ENCODE data around the gene ZSWIM6. TPM values are rescaled to one million over a fixed set of nuclear protein-coding genes. Genes with fewer than 3 reads are reported as not detected.

ZSWIM6 gene
- total RNA-seq, 2 experiments from 2014 or later, result 4.1 TPM

DNA sequence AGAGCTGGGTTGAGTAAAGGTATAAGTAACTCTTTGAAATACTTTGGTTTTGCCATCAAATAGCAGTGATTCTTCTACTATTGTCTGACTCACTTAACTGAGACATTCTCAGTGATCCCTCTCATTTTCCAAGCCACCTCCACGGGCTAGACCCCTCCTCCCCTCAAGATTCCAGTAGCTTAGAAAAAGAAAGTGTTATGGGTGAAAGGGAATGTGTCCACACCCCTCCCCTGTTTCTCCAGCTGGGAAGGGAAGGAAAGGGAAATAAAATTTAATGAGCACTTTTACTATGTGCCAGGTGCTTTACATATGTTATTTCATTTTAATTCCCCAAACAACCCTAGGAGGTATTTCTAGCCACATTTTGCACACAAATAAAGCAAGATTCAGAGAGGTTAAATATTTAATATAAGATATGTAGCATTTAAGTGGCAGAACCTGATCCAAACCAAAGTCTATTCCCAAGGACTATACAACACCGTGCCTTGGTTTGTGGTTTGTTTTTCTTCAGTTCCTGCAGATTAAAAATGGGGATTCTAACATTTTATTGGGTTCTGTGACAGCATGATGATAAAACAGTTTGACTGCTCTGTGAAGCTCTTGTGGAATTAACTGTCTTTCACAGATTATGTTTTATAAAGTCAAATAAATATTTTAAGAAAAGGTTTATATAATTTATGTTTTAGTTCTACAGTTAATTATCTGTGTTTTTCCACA lies 135.9 kb downstream of the ZSWIM6 start:
- H3K4me1 ChIP-seq (ENCODE audit: insufficient read depth, low read length), result peaks cover 6% of the 10 kb centered on the region
- no peak overlapping the region for H3K4me3 Mint-ChIP-seq
- no peaks in the 10 kb centered on the region for H3K9me3 Mint-ChIP-seq
- POLR2A ChIA-PET, result no interaction called here
- TF ChIP-seq, protein P1, sequence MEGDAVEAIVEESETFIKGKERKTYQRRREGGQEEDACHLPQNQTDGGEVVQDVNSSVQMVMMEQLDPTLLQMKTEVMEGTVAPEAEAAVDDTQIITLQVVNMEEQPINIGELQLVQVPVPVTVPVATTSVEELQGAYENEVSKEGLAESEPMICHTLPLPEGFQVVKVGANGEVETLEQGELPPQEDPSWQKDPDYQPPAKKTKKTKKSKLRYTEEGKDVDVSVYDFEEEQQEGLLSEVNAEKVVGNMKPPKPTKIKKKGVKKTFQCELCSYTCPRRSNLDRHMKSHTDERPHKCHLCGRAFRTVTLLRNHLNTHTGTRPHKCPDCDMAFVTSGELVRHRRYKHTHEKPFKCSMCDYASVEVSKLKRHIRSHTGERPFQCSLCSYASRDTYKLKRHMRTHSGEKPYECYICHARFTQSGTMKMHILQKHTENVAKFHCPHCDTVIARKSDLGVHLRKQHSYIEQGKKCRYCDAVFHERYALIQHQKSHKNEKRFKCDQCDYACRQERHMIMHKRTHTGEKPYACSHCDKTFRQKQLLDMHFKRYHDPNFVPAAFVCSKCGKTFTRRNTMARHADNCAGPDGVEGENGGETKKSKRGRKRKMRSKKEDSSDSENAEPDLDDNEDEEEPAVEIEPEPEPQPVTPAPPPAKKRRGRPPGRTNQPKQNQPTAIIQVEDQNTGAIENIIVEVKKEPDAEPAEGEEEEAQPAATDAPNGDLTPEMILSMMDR (IDR thresholded peaks at IDR 0.05), result no peak
- H3K27me3 Mint-ChIP-seq, result no peaks in the 10 kb centered on the region
- peaks cover 63% of the 10 kb centered on the region for H3K4me1 Mint-ChIP-seq (ENCODE audit: low read depth)
- no peak overlapping the region for H3K4me3 ChIP-seq (ENCODE audit: low read length)
- no peak overlapping the region for H3K27ac Mint-ChIP-seq
- ATAC-seq (ENCODE audit: poor library complexity) (no peak), DNase-seq (no peak)
- peaks cover 22% of the 10 kb centered on the region for H3K36me3 Mint-ChIP-seq (ENCODE audit: low read depth)
- no peaks in the 10 kb centered on the region for H3K9me3 ChIP-seq (ENCODE audit: control insufficient read depth in 1 of 2, insufficient read depth in 1 of 2, low read length in 2 of 2)
- intact Hi-C loops (cut with DNase I, micrococcal nuclease), result no loop called here
- H3K27me3 ChIP-seq (ENCODE audit: control insufficient read depth in 1 of 2, insufficient read depth in 2 of 2, low read length in 2 of 2), result no peaks in the 10 kb centered on the region
- H3K36me3 ChIP-seq (ENCODE audit: insufficient read depth, low read length), result no peaks in the 10 kb centered on the region
- H3K27ac ChIP-seq (ENCODE audit: low read depth in 1 of 2, low read length in 2 of 2), result no peak overlapping the region
- CTCF ChIA-PET, result no interaction called here

DNA sequence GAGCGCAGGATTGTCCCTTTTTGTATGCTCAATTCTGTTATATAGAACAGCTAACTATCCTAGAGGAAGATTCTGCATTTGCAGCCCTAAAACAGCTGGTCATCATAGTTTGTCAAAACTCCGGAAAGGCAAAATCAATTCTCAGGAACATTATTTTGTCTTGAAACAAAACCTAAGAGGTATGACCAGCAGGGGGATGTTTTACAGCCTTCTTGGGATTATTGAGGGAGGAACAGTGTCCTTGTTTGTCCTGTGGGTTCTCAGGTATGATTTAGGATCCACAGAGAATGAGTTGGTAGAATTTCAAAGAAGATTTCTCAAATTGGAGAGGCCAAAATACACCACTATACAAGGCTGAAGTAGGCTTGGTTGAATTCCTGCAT lies 136.4 kb downstream of the ZSWIM6 start:
- Mint-ChIP-seq H3K36me3 (ENCODE audit: low read depth) (peaks cover 23% of the 10 kb centered on the region), H3K27ac (no peak overlapping the region), H3K27me3 (no peaks in the 10 kb centered on the region), H3K4me1 (ENCODE audit: low read depth) (peaks cover 61% of the 10 kb centered on the region), H3K9me3 (no peaks in the 10 kb centered on the region), H3K4me3 (no peak overlapping the region)
- TF ChIP-seq, protein P1 (IDR thresholded peaks at IDR 0.05), result no peak
- Histone ChIP-seq H3K4me1 (ENCODE audit: insufficient read depth, low read length) (peaks cover 6% of the 10 kb centered on the region), H3K27me3 (ENCODE audit: control insufficient read depth in 1 of 2, insufficient read depth in 2 of 2, low read length in 2 of 2) (no peaks in the 10 kb centered on the region), H3K27ac (ENCODE audit: low read depth in 1 of 2, low read length in 2 of 2) (no peak overlapping the region), H3K9me3 (ENCODE audit: control insufficient read depth in 1 of 2, insufficient read depth in 1 of 2, low read length in 2 of 2) (no peaks in the 10 kb centered on the region), H3K4me3 (ENCODE audit: low read length) (no peak overlapping the region), H3K36me3 (ENCODE audit: insufficient read depth, low read length) (no peaks in the 10 kb centered on the region)
- ChIA-PET POLR2A (no interaction called here), CTCF (no interaction called here)
- ATAC-seq (ENCODE audit: poor library complexity), result no peak
- DNase-seq, result no peak
- intact Hi-C loops (cut with DNase I, micrococcal nuclease), result no loop called here

DNA sequence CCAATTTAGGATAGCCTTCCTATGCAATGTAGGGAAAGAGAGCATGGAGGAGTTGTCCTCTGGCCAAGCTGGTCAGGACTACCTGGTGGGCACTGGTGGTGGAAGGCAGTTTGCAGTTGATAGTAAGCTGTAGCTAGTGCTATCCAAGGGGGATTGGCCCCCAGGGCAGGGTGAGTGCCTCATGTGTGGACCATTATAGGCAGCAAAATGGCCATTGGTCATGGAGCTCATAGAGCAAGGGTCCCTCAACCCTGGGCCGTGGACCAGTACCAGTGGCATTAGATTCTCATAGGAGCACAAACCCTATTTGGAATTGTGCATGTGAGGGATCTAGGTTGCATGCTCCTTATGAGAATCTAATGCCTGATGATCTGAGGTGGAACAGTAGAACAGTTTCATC lies 139.3 kb downstream of the ZSWIM6 start:
- ChIA-PET POLR2A (no interaction called here), CTCF (no interaction called here)
- no peaks in the 10 kb centered on the region for H3K36me3 ChIP-seq (ENCODE audit: insufficient read depth, low read length)
- no peak for DNase-seq
- ATAC-seq (ENCODE audit: poor library complexity), result no peak
- no peak overlapping the region for H3K4me3 Mint-ChIP-seq
- H3K4me1 ChIP-seq (ENCODE audit: insufficient read depth, low read length), result peaks cover 4% of the 10 kb centered on the region
- no peaks in the 10 kb centered on the region for H3K27me3 Mint-ChIP-seq
- no peak overlapping the region for H3K27ac ChIP-seq (ENCODE audit: low read depth in 1 of 2, low read length in 2 of 2)
- TF ChIP-seq, protein P1 (IDR thresholded peaks at IDR 0.05), result no peak
- intact Hi-C loops (cut with DNase I, micrococcal nuclease), result no loop called here
- no peaks in the 10 kb centered on the region for H3K9me3 Mint-ChIP-seq
- H3K9me3 ChIP-seq (ENCODE audit: control insufficient read depth in 1 of 2, insufficient read depth in 1 of 2, low read length in 2 of 2), result no peaks in the 10 kb centered on the region
- no peak overlapping the region for H3K4me3 ChIP-seq (ENCODE audit: low read length)
- H3K27ac Mint-ChIP-seq, result no peak overlapping the region
- peaks cover 57% of the 10 kb centered on the region for H3K4me1 Mint-ChIP-seq (ENCODE audit: low read depth)
- H3K27me3 ChIP-seq (ENCODE audit: control insufficient read depth in 1 of 2, insufficient read depth in 2 of 2, low read length in 2 of 2), result no peaks in the 10 kb centered on the region
- H3K36me3 Mint-ChIP-seq (ENCODE audit: low read depth), result peaks cover 36% of the 10 kb centered on the region
